K562 (cell line): ENCODE results near the gene ZDHHC17. TPM values are rescaled to one million over a fixed set of nuclear protein-coding genes. Genes with fewer than 3 reads are reported as not detected.
A peak's percentile ranks its signal among the peaks of the same experiment; 100 is the strongest.

Experiments
- ATAC-seq: fragments of 200-7000 bp; cut with Tn5 transposase; 3 replicates; pipeline ENCODE4 v1.9.1; 2020; ENCODE audit warnings: moderate library complexity
- BruUV-seq: library from RNA; stranded (reverse); fragments of 400-500 nt; replicated peaks from 2 replicates; lab custom pipeline; 2021; lab: Mats Ljungman, UMichigan
- CTCF ChIA-PET: fragments of 300-600 bp; formaldehyde crosslinking; extraction: SDS; loops from one replicate; lab custom pipeline; 2021; ENCODE audit warnings: low intra/inter-chr PET ratio; lab: Yijun Ruan, JAX
- POLR2A ChIA-PET: fragments of 300-600, 350-650 bp; sonication (Branson Sonifier 250); formaldehyde crosslinking; extraction: SDS; loops from one replicate; lab custom pipeline; 2021; ENCODE audit warnings: antibody characterized with exemption, inconsistent platforms; lab: Yijun Ruan, JAX
- DNase-seq, 4 experiments: peaks; one replicate each; pipeline versions ENCODE4 v3.0.0 to v3.0.0-alpha.2; 2011 to 2018; ENCODE audit warnings: low spot score in 3 of 4, mixed read lengths in 3 of 4; ENCODE audit errors: extremely low read depth in 1 of 4
- FAIRE-seq: peaks from 2 replicates; lab custom pipeline; 2011; peaks lifted over from hg19 to GRCh38; lab: Jason Lieb, UNC
- H2AFZ ChIP-seq: 2 replicates; pipeline ENCODE4 v1.6.0; 2011; ENCODE audit warnings: low read depth, low read length, control low read depth, inconsistent platforms
- H3K27ac ChIP-seq: fragments of 200-600 bp; 3 replicates; pipeline ENCODE4 v1.8.0; 2011; ENCODE audit warnings: low read depth, mild to moderate bottlenecking, control low read depth, inconsistent platforms, low read length, moderate library complexity, mixed read lengths; ENCODE audit errors: extremely low read depth
- H3K27me3 ChIP-seq, 2 experiments: fragments of 300-600 bp in 1 of 2; 2 replicates in 1 of 2; 3 replicates in 1 of 2; pipeline versions ENCODE4 v1.6.0 to v1.8.0; 2011; ENCODE audit warnings: inconsistent platforms in 2 of 2, low read length in 2 of 2, mild to moderate bottlenecking in 1 of 2, mixed read lengths in 1 of 2, moderate library complexity in 1 of 2; ENCODE audit not compliant: control insufficient read depth in 2 of 2, insufficient read depth in 2 of 2
- H3K36me3 ChIP-seq: fragments of 300-600 bp; 3 replicates; pipeline ENCODE4 v1.8.0; 2011; ENCODE audit warnings: mild to moderate bottlenecking, low read length, inconsistent platforms; ENCODE audit not compliant: control insufficient read depth, insufficient read depth
- H3K4me1 ChIP-seq, 2 experiments: fragments of 200-600 bp in 1 of 2; replicated peaks in 1 of 2; 2 replicates in 1 of 2; 3 replicates in 1 of 2; pipeline versions ENCODE4 v1.5.1 to v1.8.0; 2011; ENCODE audit warnings: inconsistent platforms in 2 of 2, low read length in 2 of 2, mild to moderate bottlenecking in 1 of 2, mixed read lengths in 1 of 2, moderate library complexity in 1 of 2; ENCODE audit not compliant: control insufficient read depth in 2 of 2, insufficient read depth in 2 of 2
- H3K4me2 ChIP-seq: 2 replicates; pipeline ENCODE4 v1.6.1; 2011; ENCODE audit warnings: low read length, control low read depth, inconsistent platforms, mixed read lengths; ENCODE audit not compliant: insufficient read depth
- H3K4me3 ChIP-seq: fragments of 200-600 bp; sonication (generic), shearing (Covaris generic); 2 replicates; pipeline ENCODE4 v1.5.1; 2016; ENCODE audit warnings: control low read depth, inconsistent platforms
- H3K79me2 ChIP-seq: fragments of 200-600 bp; 3 replicates; pipeline ENCODE4 v1.8.0; 2011; ENCODE audit warnings: low read length, inconsistent platforms; ENCODE audit not compliant: control insufficient read depth, insufficient read depth
- H3K9ac ChIP-seq, 2 experiments: 2 replicates each; pipeline versions ENCODE4 v1.6.0 to v1.6.1; 2011; ENCODE audit warnings: low read depth in 2 of 2, low read length in 2 of 2, control low read depth in 1 of 2, inconsistent platforms in 1 of 2, mild to moderate bottlenecking in 1 of 2, mixed read lengths in 1 of 2; ENCODE audit not compliant: insufficient read depth in 1 of 2
- H3K9me1 ChIP-seq: one replicate; pipeline ENCODE4 v1.6.0; 2011; ENCODE audit warnings: inconsistent platforms, mild to moderate bottlenecking, low read length, moderate library complexity; ENCODE audit not compliant: control insufficient read depth, insufficient read depth
- H3K9me3 ChIP-seq: replicated peaks from 2 replicates; pipeline ENCODE4 v1.5.1; 2011; ENCODE audit warnings: low read depth, low read length, inconsistent platforms; ENCODE audit not compliant: control insufficient read depth, insufficient read depth
- H4K20me1 ChIP-seq: replicated peaks from 2 replicates; pipeline ENCODE4 v1.6.1; 2011; ENCODE audit warnings: low read length, inconsistent platforms, mixed read lengths; ENCODE audit not compliant: control insufficient read depth, insufficient read depth
- CEBPB ChIP-seq: fragments of 450-650 bp; IDR thresholded peaks from 2 replicates; pipeline ENCODE4 v1.6.1; 2016; ENCODE audit warnings: missing genetic modification characterization, missing compliant biosample characterization
- DACH1 ChIP-seq: fragments of 450-650 bp; IDR thresholded peaks from 2 replicates; pipeline ENCODE4 v1.6.1; 2018; ENCODE audit not compliant: partially characterized antibody
- HNRNPL ChIP-seq: fragments of 200-400 bp; formaldehyde crosslinking; IDR thresholded peaks from 2 replicates; pipeline ENCODE4 v1.6.1; 2017; ENCODE audit warnings: low read depth, mild to moderate bottlenecking, low read length
- RAD21 ChIP-seq, 2 experiments: fragments of 250-450 bp in 1 of 2; fragments of 450-650 bp in 1 of 2; sonication (Bioruptor Pico) in 1 of 2; formaldehyde crosslinking in 1 of 2; IDR thresholded peaks in 1 of 2; conservative IDR thresholded peaks in 1 of 2; 2 replicates each; pipeline versions ENCODE4 v1.4.0 to v1.8.0; 2020 to 2022; ENCODE audit warnings: mild to moderate bottlenecking in 2 of 2, moderate library complexity in 1 of 2
- SMC3 ChIP-seq: conservative IDR thresholded peaks from 2 replicates; pipeline ENCODE4 v1.6.1; 2011; ENCODE audit warnings: low read depth, low read length, improper control_type of control experiment; ENCODE audit not compliant: insufficient read depth
- THRAP3 ChIP-seq: fragments of 450-650 bp; IDR thresholded peaks from 2 replicates; pipeline ENCODE4 v1.6.1; 2016; ENCODE audit warnings: mild to moderate bottlenecking, inconsistent platforms, borderline replicate concordance
- ZNF197 ChIP-seq: fragments of 200-800 bp; sonication (Bioruptor generic); IDR thresholded peaks from 2 replicates; pipeline ENCODE4 v1.6.1; 2016; ENCODE audit warnings: low read depth, missing genetic modification characterization, missing compliant biosample characterization
- WGBS: fragments of 100-300 bp; shearing (Covaris generic); methylation state at CpG from one replicate; pipeline ENCODE4 v1.1.6; 2016; ENCODE audit warnings: low coverage, mixed read lengths; ENCODE audit not compliant: insufficient coverage; ENCODE audit errors: missing lambda C conversion rate; 5-methylcytosine and 5-hydroxymethylcytosine counted together
- in situ Hi-C: fragments of 300-500 bp; cut with MboI; formaldehyde crosslinking; loops from 4 replicates; pipeline ENCODE4 v1.15.0; 2018; ENCODE audit warnings: inconsistent platforms, mixed read lengths
- intact Hi-C: fragments of 100-400 bp; cut with micrococcal nuclease; formaldehyde crosslinking; loops from 2 replicates; pipeline ENCODE4 v1.14.2; 2022
- polyA plus RNA-seq, 8 experiments: library from polyadenylated mRNA; depleted of rRNA in 4 of 8; stranded (reverse) in 5 of 8; unstranded in 3 of 8; fragments of >200 nt; fragmentation: Nextera tagmentation in 2 of 8; fragmentation: Illumina TruSeq in 1 of 8; extraction: Ambion mirVana in 2 of 8; extraction: Trizol in 1 of 8; gene quantifications; 2 replicates each; pipeline versions ENCODE4 v1.2.1 to v1.2.3, GENCODE V29; 2011 to 2014; ENCODE audit warnings: inconsistent platforms in 1 of 8, missing spikeins in 1 of 8
- total RNA-seq, 7 experiments: library from RNA; depleted of rRNA in 6 of 7; stranded (reverse); fragments of >200 nt in 6 of 7; fragmentation: Illumina TruSeq in 2 of 7; extraction: Trizol in 2 of 7; gene quantifications; 2 replicates each; pipeline versions ENCODE4 v1.2.1 to v1.2.3, GENCODE V29; 2011 to 2021; ENCODE audit warnings: low replicate concordance in 1 of 7
- TF ChIP-seq, protein P1 (sequence below): sonication (generic); formaldehyde crosslinking; IDR thresholded peaks from 2 replicates; pipeline ENCODE4 v1.8.0; 2023; ENCODE audit warnings: mild to moderate bottlenecking, missing genetic modification reagents
- TF ChIP-seq, protein P2 (sequence below): IDR thresholded peaks from 2 replicates; pipeline ENCODE4 v1.6.1; 2011; ENCODE audit warnings: borderline replicate concordance, low read depth, mild to moderate bottlenecking, moderate library complexity, low read length; ENCODE audit not compliant: insufficient read depth, poor library complexity, severe bottlenecking

Gene ZDHHC17
- total and polyA plus RNA-seq, 9 of the 15 experiments (the other 6 are each of a cell fraction or from before 2014, with no cell fraction given), result 6.7 to 66.0 (median 27.5) TPM

DNA sequence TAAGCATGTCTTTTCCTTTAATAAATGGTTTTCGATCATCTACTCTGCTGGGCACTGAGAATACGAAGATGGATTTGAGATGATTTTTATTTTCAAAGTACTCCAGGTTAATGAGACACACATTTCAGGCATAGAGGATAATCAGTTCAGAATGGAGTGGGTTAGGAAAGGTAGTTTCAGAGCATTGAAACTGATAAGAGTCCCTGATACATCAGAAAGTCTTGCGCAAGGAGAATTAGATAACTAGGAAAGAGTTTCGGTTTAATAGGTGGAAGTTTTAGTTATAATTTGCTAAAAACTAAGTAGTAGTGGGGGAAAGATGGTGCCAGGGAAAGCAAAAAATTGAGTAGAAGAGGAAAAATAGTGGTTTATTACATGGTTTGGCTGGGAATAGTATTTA lies 50.1 kb downstream of the ZDHHC17 start:
- 78% methylated on average over 4 of the region's 4 CpGs for WGBS
- H3K36me3 ChIP-seq, result peaks cover 45% of the 10 kb centered on the region; the same call in 2 of the 3 replicates
- ChIA-PET CTCF (no interaction called here), POLR2A (no interaction called here)
- no peaks in the 10 kb centered on the region for H3K27me3 ChIP-seq
- no TSS peak for BruUV-seq
- H3K9ac ChIP-seq, result no peak overlapping the region
- H3K4me1 ChIP-seq, result no peaks in the 10 kb centered on the region
- H3K27ac ChIP-seq, result no peak overlapping the region
- ATAC-seq (no peak), FAIRE-seq (no peak), DNase-seq (no peak)
- intact Hi-C loops (no loop called here), in situ Hi-C loops (no loop called here)
- H3K79me2 ChIP-seq, result no peaks in the 10 kb centered on the region
- H3K9me1 ChIP-seq, result no peaks in the 10 kb centered on the region
- H3K4me3 ChIP-seq, result no peak overlapping the region
- no peak for TF ChIP-seq THRAP3
- peak; percentile 35; the same call in 1 of the 2 replicates for TF ChIP-seq CEBPB (tag)
- H2AFZ ChIP-seq, result no peak overlapping the region
- no peaks in the 10 kb centered on the region for H3K9me3 ChIP-seq
- no peaks in the 10 kb centered on the region for H4K20me1 ChIP-seq
- no peak overlapping the region for H3K4me2 ChIP-seq

GRCh38 chr12:76820888-76821482 lies 57.1 kb downstream of the ZDHHC17 start:
- ATAC-seq (peak; percentile 83), DNase-seq (peak; percentile 21 to 57 (median 28)), FAIRE-seq (peak; percentile 88)
- no peaks in the 10 kb centered on the region for H3K9me1 ChIP-seq
- CTCF ChIA-PET, result interaction anchor here (2.2 kb wide), 1 partner anchor 199 kb away, joined by 8 read pairs; no protein-coding TSS in a partner anchor
- no peak overlapping the region for H3K27ac ChIP-seq
- no peak overlapping the region for H3K4me3 ChIP-seq
- no peak overlapping the region for H3K4me2 ChIP-seq
- peaks cover 23% of the 10 kb centered on the region; the same call in 2 of the 3 replicates for H3K36me3 ChIP-seq
- H3K4me1 ChIP-seq, result no peaks in the 10 kb centered on the region
- POLR2A ChIA-PET, result interaction anchor here (0.9 to 1.0 kb wide), 2 partner anchors 12 to 50 kb away, joined by 3 read pairs; no protein-coding TSS in a partner anchor
- no peaks in the 10 kb centered on the region for H3K79me2 ChIP-seq
- 36% methylated on average over 2 of the region's 2 CpGs for WGBS
- BruUV-seq, result no TSS peak
- no peaks in the 10 kb centered on the region for H3K9me3 ChIP-seq
- no peaks in the 10 kb centered on the region for H4K20me1 ChIP-seq
- in situ Hi-C loops (no loop called here), intact Hi-C loops (loop anchor here (1.0 kb wide), 1 partner anchor 200 kb away; no protein-coding TSS in a partner anchor)
- no peak overlapping the region for H3K9ac ChIP-seq
- H2AFZ ChIP-seq, result no peak overlapping the region
- no peaks in the 10 kb centered on the region for H3K27me3 ChIP-seq
- no peak for TF ChIP-seq HNRNPL
- TF ChIP-seq, protein P1, sequence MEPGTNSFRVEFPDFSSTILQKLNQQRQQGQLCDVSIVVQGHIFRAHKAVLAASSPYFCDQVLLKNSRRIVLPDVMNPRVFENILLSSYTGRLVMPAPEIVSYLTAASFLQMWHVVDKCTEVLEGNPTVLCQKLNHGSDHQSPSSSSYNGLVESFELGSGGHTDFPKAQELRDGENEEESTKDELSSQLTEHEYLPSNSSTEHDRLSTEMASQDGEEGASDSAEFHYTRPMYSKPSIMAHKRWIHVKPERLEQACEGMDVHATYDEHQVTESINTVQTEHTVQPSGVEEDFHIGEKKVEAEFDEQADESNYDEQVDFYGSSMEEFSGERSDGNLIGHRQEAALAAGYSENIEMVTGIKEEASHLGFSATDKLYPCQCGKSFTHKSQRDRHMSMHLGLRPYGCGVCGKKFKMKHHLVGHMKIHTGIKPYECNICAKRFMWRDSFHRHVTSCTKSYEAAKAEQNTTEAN (CRISPR knock-in tag), result no peak
- TF ChIP-seq, protein P2, sequence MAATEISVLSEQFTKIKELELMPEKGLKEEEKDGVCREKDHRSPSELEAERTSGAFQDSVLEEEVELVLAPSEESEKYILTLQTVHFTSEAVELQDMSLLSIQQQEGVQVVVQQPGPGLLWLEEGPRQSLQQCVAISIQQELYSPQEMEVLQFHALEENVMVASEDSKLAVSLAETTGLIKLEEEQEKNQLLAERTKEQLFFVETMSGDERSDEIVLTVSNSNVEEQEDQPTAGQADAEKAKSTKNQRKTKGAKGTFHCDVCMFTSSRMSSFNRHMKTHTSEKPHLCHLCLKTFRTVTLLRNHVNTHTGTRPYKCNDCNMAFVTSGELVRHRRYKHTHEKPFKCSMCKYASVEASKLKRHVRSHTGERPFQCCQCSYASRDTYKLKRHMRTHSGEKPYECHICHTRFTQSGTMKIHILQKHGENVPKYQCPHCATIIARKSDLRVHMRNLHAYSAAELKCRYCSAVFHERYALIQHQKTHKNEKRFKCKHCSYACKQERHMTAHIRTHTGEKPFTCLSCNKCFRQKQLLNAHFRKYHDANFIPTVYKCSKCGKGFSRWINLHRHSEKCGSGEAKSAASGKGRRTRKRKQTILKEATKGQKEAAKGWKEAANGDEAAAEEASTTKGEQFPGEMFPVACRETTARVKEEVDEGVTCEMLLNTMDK, result peak; percentile 12
- TF ChIP-seq SMC3, result 0 out of 2 replicates have a peak, but pooled peaks have one; percentile 33
- TF ChIP-seq ZNF197 (CRISPR knock-in tag), result no peak
- no peak for TF ChIP-seq DACH1
- TF ChIP-seq RAD21 (CRISPR knock-in tag; conservative IDR thresholded peaks at IDR 0.05 in 1 of 2, IDR thresholded peaks at IDR 0.05 in 1 of 2), result peak in 1 of 2 experiments; percentile 56; a peak in 1 of 4 replicates
